CD14-positive monocyte (primary cell): ENCODE measurements around the gene SIDT1. TPM values are rescaled to one million over a fixed set of nuclear protein-coding genes. Genes with fewer than 3 reads are reported as not detected.

Source experiments
- DNase-seq, 3 donors: peaks; one replicate each; pipeline ENCODE4 v3.0.0-alpha.2; 2011 to 2022
- H2AFZ ChIP-seq: 2 replicates; pipeline ENCODE4 v1.6.0; 2012; ENCODE audit warnings: mild to moderate bottlenecking, low read depth, low read length, inconsistent platforms; ENCODE audit not compliant: insufficient read depth, poor library complexity, severe bottlenecking
- H3K27ac ChIP-seq, 2 donors: 1 replicate in 1 of 2; 2 replicates in 1 of 2; pipeline ENCODE4 v1.5.1; 2012 to 2013; ENCODE audit warnings: low read length in 2 of 2, control low read depth in 1 of 2, inconsistent platforms in 1 of 2, low read depth in 1 of 2, mild to moderate bottlenecking in 1 of 2
- H3K27me3 ChIP-seq, 2 donors: one replicate each; pipeline versions ENCODE4 v1.6.0 to v1.6.1; 2011 to 2013; ENCODE audit warnings: low read length in 2 of 2; ENCODE audit not compliant: control insufficient read depth in 2 of 2, insufficient read depth in 2 of 2
- H3K36me3 ChIP-seq, 2 donors: replicated peaks in 1 of 2; 1 replicate in 1 of 2; 2 replicates in 1 of 2; pipeline versions ENCODE4 v1.5.1 to v1.6.1; 2012 to 2013; ENCODE audit warnings: low read length in 2 of 2, control low read depth in 1 of 2, inconsistent platforms in 1 of 2, mild to moderate bottlenecking in 1 of 2; ENCODE audit not compliant: insufficient read depth in 2 of 2, control insufficient read depth in 1 of 2
- H3K4me1 ChIP-seq, 2 donors: 1 replicate in 1 of 2; 2 replicates in 1 of 2; pipeline versions ENCODE4 v1.5.1 to v1.6.1; 2012 to 2013; ENCODE audit warnings: low read length in 2 of 2, control low read depth in 1 of 2, inconsistent platforms in 1 of 2, mild to moderate bottlenecking in 1 of 2, moderate library complexity in 1 of 2; ENCODE audit not compliant: insufficient read depth in 2 of 2, control insufficient read depth in 1 of 2
- H3K4me2 ChIP-seq: replicated peaks from 2 replicates; pipeline ENCODE3; 2012; ENCODE audit warnings: low read length, moderate library complexity, mild to moderate bottlenecking; ENCODE audit not compliant: poor library complexity, severe bottlenecking; ENCODE audit errors: extremely low read depth
- H3K4me3 ChIP-seq, 3 experiments: fragments of 200-600 bp in 1 of 3; sonication (generic) in 1 of 3; replicated peaks in 1 of 3; 1 replicate in 2 of 3; 2 replicates in 1 of 3; pipeline ENCODE4 v1.5.1; 2011 to 2013; ENCODE audit warnings: low read length in 3 of 3, mild to moderate bottlenecking in 3 of 3, control low read depth in 2 of 3, low read depth in 2 of 3, inconsistent platforms in 1 of 3, moderate library complexity in 1 of 3
- H3K79me2 ChIP-seq: 2 replicates; pipeline ENCODE4 v1.6.0; 2012; ENCODE audit warnings: mild to moderate bottlenecking, control low read depth, inconsistent platforms, low read length, moderate library complexity; ENCODE audit not compliant: insufficient read depth
- H3K9ac ChIP-seq: 2 replicates; pipeline ENCODE4 v1.6.0; 2017; ENCODE audit warnings: low read length, mild to moderate bottlenecking; ENCODE audit not compliant: insufficient read depth, poor library complexity, severe bottlenecking
- H3K9me3 ChIP-seq, 2 donors: replicated peaks in 1 of 2; 1 replicate in 1 of 2; 2 replicates in 1 of 2; pipeline versions ENCODE4 v1.5.1 to v1.6.1; 2012 to 2013; ENCODE audit warnings: low read length in 2 of 2, control low read depth in 1 of 2; ENCODE audit not compliant: control insufficient read depth in 1 of 2, insufficient read depth in 1 of 2
- H4K20me1 ChIP-seq: 2 replicates; pipeline ENCODE4 v1.6.0; 2012; ENCODE audit warnings: mild to moderate bottlenecking, low read length, control low read depth, moderate library complexity; ENCODE audit not compliant: insufficient read depth
- H3K27ac Mint-ChIP-seq, 7 donors: one replicate each; pipeline ENCODE4 v1.8.0; 2020; ENCODE audit warnings: mild to moderate bottlenecking in 7 of 7, mixed read lengths in 7 of 7, moderate library complexity in 6 of 7, inconsistent platforms in 2 of 7
- H3K27me3 Mint-ChIP-seq, 3 donors: one replicate each; pipeline ENCODE4 v1.8.0; 2021 to 2022; ENCODE audit warnings: low read depth in 3 of 3, mild to moderate bottlenecking in 3 of 3, mixed read lengths in 3 of 3, moderate library complexity in 3 of 3, inconsistent platforms in 1 of 3
- H3K36me3 Mint-ChIP-seq, 2 donors: one replicate each; pipeline ENCODE4 v1.8.0; 2020; ENCODE audit warnings: mixed read lengths in 2 of 2, inconsistent platforms in 1 of 2, mild to moderate bottlenecking in 1 of 2
- H3K4me1 Mint-ChIP-seq: one replicate; pipeline ENCODE4 v1.8.0; 2020; ENCODE audit warnings: mild to moderate bottlenecking, mixed read lengths
- H3K4me3 Mint-ChIP-seq, 2 donors: one replicate each; pipeline ENCODE4 v1.8.0; 2020; ENCODE audit warnings: mild to moderate bottlenecking in 2 of 2, mixed read lengths in 2 of 2, moderate library complexity in 1 of 2
- H3K9me3 Mint-ChIP-seq, 7 donors: one replicate each; pipeline ENCODE4 v1.8.0; 2020 to 2022; ENCODE audit warnings: mixed read lengths in 7 of 7, mild to moderate bottlenecking in 6 of 7, moderate library complexity in 6 of 7, inconsistent platforms in 2 of 7
- WGBS: methylation state at CpG from one replicate; pipeline ENCODE4 v1.1.5; 2013; ENCODE audit warnings: missing lambda C conversion rate; ENCODE audit not compliant: insufficient coverage; 5-methylcytosine and 5-hydroxymethylcytosine counted together
- intact Hi-C, 2 donors: fragments of 100-400 bp; cut with micrococcal nuclease; formaldehyde crosslinking; loops; one replicate each; pipeline versions ENCODE4 v1.15.0 to v1.15.1; 2023
- polyA plus RNA-seq, 3 donors: library from polyadenylated mRNA; depleted of rRNA in 1 of 3; unstranded in 2 of 3; stranded (reverse) in 1 of 3; fragments of 300-500 nt in 2 of 3; fragments of >200 nt in 1 of 3; fragmentation: Illumina TruSeq in 2 of 3; gene quantifications; 1 replicate in 2 of 3; 2 replicates in 1 of 3; pipeline ENCODE4 v1.2.3, GENCODE V29; 2012 to 2021
- TF ChIP-seq, protein P1 (sequence below): fragments of 200-600 bp; IDR thresholded peaks from one replicate; pipeline ENCODE4 v1.8.0; 2022; ENCODE audit warnings: antibody characterized with exemption, mild to moderate bottlenecking

Gene SIDT1
- polyA plus RNA-seq, 3 donors, result 3.2 to 7.1 (median 4.0) TPM

DNA sequence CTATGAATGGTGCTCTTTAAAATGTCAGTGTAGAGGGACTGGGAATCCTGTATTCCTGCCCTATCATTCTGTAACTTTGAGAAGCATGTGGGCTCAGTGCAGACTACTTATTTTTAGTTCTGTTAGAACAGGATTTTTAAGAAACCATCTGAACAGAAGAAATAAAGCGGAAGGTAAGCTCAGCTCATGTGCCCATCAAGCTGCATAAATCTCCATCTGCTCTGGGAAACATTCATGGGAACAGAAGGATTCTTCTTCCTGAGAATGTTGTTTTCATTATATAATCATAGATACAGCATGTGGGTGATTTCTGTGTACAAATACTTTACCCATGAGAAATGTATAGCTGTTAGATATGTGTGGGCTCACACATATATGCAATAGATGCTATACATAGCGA lies 69.9 kb downstream of the SIDT1 start:
- TF ChIP-seq, protein P1, sequence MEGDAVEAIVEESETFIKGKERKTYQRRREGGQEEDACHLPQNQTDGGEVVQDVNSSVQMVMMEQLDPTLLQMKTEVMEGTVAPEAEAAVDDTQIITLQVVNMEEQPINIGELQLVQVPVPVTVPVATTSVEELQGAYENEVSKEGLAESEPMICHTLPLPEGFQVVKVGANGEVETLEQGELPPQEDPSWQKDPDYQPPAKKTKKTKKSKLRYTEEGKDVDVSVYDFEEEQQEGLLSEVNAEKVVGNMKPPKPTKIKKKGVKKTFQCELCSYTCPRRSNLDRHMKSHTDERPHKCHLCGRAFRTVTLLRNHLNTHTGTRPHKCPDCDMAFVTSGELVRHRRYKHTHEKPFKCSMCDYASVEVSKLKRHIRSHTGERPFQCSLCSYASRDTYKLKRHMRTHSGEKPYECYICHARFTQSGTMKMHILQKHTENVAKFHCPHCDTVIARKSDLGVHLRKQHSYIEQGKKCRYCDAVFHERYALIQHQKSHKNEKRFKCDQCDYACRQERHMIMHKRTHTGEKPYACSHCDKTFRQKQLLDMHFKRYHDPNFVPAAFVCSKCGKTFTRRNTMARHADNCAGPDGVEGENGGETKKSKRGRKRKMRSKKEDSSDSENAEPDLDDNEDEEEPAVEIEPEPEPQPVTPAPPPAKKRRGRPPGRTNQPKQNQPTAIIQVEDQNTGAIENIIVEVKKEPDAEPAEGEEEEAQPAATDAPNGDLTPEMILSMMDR, result no peak
- H3K27ac Mint-ChIP-seq, result no peak overlapping the region
- no peaks in the 10 kb centered on the region for H4K20me1 ChIP-seq

DNA sequence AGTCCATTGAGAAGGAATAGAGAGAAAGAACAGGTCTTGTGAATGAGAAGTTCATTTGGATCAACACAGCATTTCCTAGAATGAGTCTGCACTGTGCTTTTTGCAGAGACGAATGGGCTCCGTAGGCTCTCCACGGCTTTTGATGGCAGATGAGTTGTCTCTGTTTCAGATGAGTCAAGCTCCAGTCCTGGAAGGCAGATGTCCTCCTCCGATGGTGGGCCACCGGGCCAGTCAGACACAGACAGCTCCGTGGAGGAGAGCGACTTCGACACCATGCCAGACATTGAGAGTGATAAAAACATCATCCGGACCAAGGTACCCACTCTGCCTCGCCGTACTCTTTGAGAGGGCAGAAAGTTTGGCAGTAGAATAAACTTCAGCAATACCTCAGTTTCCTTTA lies 70.5 kb downstream of the SIDT1 start:
- Histone ChIP-seq H3K79me2 (no peaks in the 10 kb centered on the region), H4K20me1 (no peaks in the 10 kb centered on the region), H3K36me3 (no peaks in the 10 kb centered on the region), H3K4me1 (peaks cover 5 to 7% of the 10 kb centered on the region in 2 donors), H3K9me3 (no peaks in the 10 kb centered on the region), H3K4me2 (no peak overlapping the region), H3K4me3 (no peak overlapping the region), H3K9ac (no peak overlapping the region), H3K27ac (no peak overlapping the region), H3K27me3 (no peaks in the 10 kb centered on the region), H2AFZ (no peak overlapping the region)
- H3K4me3 Mint-ChIP-seq, result no peak overlapping the region
- TF ChIP-seq, protein P1, result no peak
- DNase-seq, result no peak
- intact Hi-C loops, result no loop called here
- no peaks in the 10 kb centered on the region for H3K36me3 Mint-ChIP-seq
- H3K27ac Mint-ChIP-seq, result no peak overlapping the region
- peaks cover 0 to under 1% (median 0%) of the 10 kb centered on the region in 7 donors for H3K9me3 Mint-ChIP-seq
- 99% methylated on average over 10 of the region's 11 CpGs for WGBS
- peaks cover 0 to 2% (median 2%) of the 10 kb centered on the region in 3 donors for H3K27me3 Mint-ChIP-seq
- H3K4me1 Mint-ChIP-seq, result peaks cover 11% of the 10 kb centered on the region

More for the DNA sequence above, 69.9 kb downstream of the SIDT1 start:
- H2AFZ ChIP-seq, result no peak overlapping the region
- Mint-ChIP-seq H3K36me3 (no peaks in the 10 kb centered on the region), H3K9me3 (no peaks in the 10 kb centered on the region), H3K4me3 (no peak overlapping the region), H3K4me1 (peaks cover 11% of the 10 kb centered on the region), H3K27me3 (peaks cover 0 to 2% (median under 1%) of the 10 kb centered on the region in 3 donors)
- no peak overlapping the region for H3K9ac ChIP-seq
- no peak overlapping the region for H3K4me3 ChIP-seq
- H3K4me1 ChIP-seq, result peaks cover 5 to 7% of the 10 kb centered on the region in 2 donors
- H3K36me3 ChIP-seq, result no peaks in the 10 kb centered on the region
- no CpG with 5 or more reads among the region's 2 CpGs for WGBS
- no peak for DNase-seq
- H3K4me2 ChIP-seq, result no peak overlapping the region
- no peaks in the 10 kb centered on the region for H3K9me3 ChIP-seq
- H3K79me2 ChIP-seq, result no peaks in the 10 kb centered on the region
- intact Hi-C loops, result no loop called here
- no peaks in the 10 kb centered on the region for H3K27me3 ChIP-seq
- no peak overlapping the region for H3K27ac ChIP-seq
